PC-9 (cell line): ENCODE data around the gene SYNE1.

Experiments used
- EZH2 ChIP-seq: fragments of 200-600 bp; sonication (generic); IDR thresholded peaks from 2 replicates; pipeline ENCODE4 v1.8.0; 2017; ENCODE audit warnings: antibody characterized with exemption, low read depth
- TF ChIP-seq, protein P1 (sequence below): fragments of 200-600 bp; sonication (generic); conservative IDR thresholded peaks from 2 replicates; pipeline ENCODE4 v1.6.1; 2017; ENCODE audit warnings: mixed run types, antibody characterized with exemption, mild to moderate bottlenecking, moderate library complexity

DNA sequence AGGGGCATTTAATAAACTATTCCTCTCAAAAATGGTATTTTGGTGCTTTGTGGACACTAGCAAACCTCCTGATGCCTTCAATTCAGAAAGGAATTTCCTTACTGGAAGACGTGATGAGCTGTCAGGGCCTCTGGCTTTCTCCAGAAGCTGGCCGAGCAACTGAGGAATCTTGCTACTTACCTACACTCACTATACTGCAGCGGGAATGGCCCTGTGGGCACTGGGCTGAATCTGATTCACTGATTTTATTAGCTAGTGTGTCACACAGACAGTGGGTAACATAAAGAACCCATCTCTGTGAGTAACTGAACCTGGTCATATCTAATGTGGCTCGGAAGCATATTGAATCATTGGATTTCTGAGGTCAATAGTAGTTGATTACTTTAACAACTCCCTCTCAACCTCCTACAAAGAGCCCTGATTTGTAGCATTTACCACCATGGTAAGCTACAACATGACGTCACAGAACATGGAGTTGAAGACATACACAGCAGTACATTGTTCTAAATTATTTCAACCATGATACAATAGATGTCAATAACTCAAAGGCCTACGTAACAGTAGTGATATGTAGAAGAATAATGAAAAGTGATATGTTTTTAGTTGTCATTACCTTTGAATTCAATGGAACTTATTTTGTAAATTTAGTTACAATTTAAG is 232.1 kb downstream of the SYNE1 start:
- TF ChIP-seq, protein P1, sequence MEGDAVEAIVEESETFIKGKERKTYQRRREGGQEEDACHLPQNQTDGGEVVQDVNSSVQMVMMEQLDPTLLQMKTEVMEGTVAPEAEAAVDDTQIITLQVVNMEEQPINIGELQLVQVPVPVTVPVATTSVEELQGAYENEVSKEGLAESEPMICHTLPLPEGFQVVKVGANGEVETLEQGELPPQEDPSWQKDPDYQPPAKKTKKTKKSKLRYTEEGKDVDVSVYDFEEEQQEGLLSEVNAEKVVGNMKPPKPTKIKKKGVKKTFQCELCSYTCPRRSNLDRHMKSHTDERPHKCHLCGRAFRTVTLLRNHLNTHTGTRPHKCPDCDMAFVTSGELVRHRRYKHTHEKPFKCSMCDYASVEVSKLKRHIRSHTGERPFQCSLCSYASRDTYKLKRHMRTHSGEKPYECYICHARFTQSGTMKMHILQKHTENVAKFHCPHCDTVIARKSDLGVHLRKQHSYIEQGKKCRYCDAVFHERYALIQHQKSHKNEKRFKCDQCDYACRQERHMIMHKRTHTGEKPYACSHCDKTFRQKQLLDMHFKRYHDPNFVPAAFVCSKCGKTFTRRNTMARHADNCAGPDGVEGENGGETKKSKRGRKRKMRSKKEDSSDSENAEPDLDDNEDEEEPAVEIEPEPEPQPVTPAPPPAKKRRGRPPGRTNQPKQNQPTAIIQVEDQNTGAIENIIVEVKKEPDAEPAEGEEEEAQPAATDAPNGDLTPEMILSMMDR: no peak
- TF ChIP-seq EZH2: no peak
